SH-SY5Y (cell line): Measurements from ENCODE around the gene CCL15.

Experiments
- GATA2 ChIP-seq: IDR thresholded peaks from 2 replicates; pipeline ENCODE4 v1.6.1; 2011; ENCODE audit warnings: mild to moderate bottlenecking, low read depth, low read length
- GATA3 ChIP-seq: IDR thresholded peaks from 2 replicates; pipeline ENCODE4 v1.6.1; 2011; ENCODE audit warnings: low read depth, mild to moderate bottlenecking, low read length, moderate library complexity

- TF ChIP-seq GATA2 = no peak
- no peak for TF ChIP-seq GATA3
These were observed 19.4 kb downstream of the CCL15 start for GRCh38 chr17:35981908-35982330.
